Keratinocyte (primary cell): ENCODE measurements around the gene LTBP2. TPM values are rescaled to one million over a fixed set of nuclear protein-coding genes. Genes with fewer than 3 reads are reported as not detected.

Experiments
- DNase-seq: peaks from one replicate; pipeline ENCODE4 v3.0.0-alpha.2; 2011; ENCODE audit warnings: low read depth, missing footprints, low spot score
- FAIRE-seq: peaks from 2 replicates; lab custom pipeline; 2011; peaks lifted over from hg19 to GRCh38; lab: Jason Lieb, UNC
- H2AFZ ChIP-seq: 2 replicates; pipeline ENCODE4 v1.6.0; 2012; ENCODE audit warnings: low read length, control low read depth, inconsistent platforms; ENCODE audit not compliant: control insufficient read depth
- H3K27ac ChIP-seq: 2 replicates; pipeline ENCODE4 v1.5.1; 2011; ENCODE audit warnings: low read length; ENCODE audit not compliant: control insufficient read depth, insufficient read depth
- H3K27me3 ChIP-seq: 3 replicates; pipeline ENCODE4 v1.6.0; 2011; ENCODE audit warnings: low read length; ENCODE audit not compliant: control insufficient read depth, insufficient read depth; ENCODE audit errors: extremely low read depth
- H3K36me3 ChIP-seq, 2 experiments: 2 replicates in 1 of 2; 3 replicates in 1 of 2; pipeline ENCODE4 v1.5.1; 2011; ENCODE audit warnings: low read length in 2 of 2, mild to moderate bottlenecking in 1 of 2; ENCODE audit not compliant: control insufficient read depth in 2 of 2, insufficient read depth in 2 of 2; ENCODE audit errors: extremely low read depth in 1 of 2
- H3K4me1 ChIP-seq: 3 replicates; pipeline ENCODE4 v1.5.1; 2011; ENCODE audit warnings: low read length; ENCODE audit not compliant: control insufficient read depth, insufficient read depth; ENCODE audit errors: extremely low read depth
- H3K4me2 ChIP-seq: 3 replicates; pipeline ENCODE4 v1.6.0; 2011; ENCODE audit warnings: low read depth, low read length; ENCODE audit not compliant: control insufficient read depth, insufficient read depth; ENCODE audit errors: extremely low read depth
- H3K4me3 ChIP-seq, 3 experiments: fragments of 200-600 bp in 1 of 3; sonication (generic) in 1 of 3; 2 replicates in 2 of 3; 3 replicates in 1 of 3; pipeline ENCODE4 v1.5.1; 2011 to 2016; ENCODE audit warnings: low read length in 3 of 3, mild to moderate bottlenecking in 3 of 3, control low read depth in 2 of 3, inconsistent platforms in 1 of 3, low read depth in 1 of 3, mixed read lengths in 1 of 3, mixed run types in 1 of 3, moderate library complexity in 1 of 3; ENCODE audit not compliant: control insufficient read depth in 2 of 3, insufficient read depth in 2 of 3; ENCODE audit errors: extremely low read depth in 1 of 3
- H3K79me2 ChIP-seq: 2 replicates; pipeline ENCODE4 v1.6.0; 2012; ENCODE audit warnings: low read length; ENCODE audit not compliant: control insufficient read depth, insufficient read depth
- H3K9ac ChIP-seq: 3 replicates; pipeline ENCODE4 v1.6.0; 2011; ENCODE audit warnings: low read length; ENCODE audit not compliant: control insufficient read depth, insufficient read depth; ENCODE audit errors: extremely low read depth
- H3K9me1 ChIP-seq: 3 replicates; pipeline ENCODE4 v1.6.0; 2011; ENCODE audit warnings: low read length; ENCODE audit not compliant: control insufficient read depth, insufficient read depth; ENCODE audit errors: extremely low read depth
- H3K9me3 ChIP-seq: 2 replicates; pipeline ENCODE4 v1.5.1; 2012; ENCODE audit warnings: low read depth, low read length; ENCODE audit not compliant: control insufficient read depth
- H4K20me1 ChIP-seq: 3 replicates; pipeline ENCODE4 v1.6.0; 2011; ENCODE audit warnings: low read length; ENCODE audit not compliant: control insufficient read depth, insufficient read depth; ENCODE audit errors: extremely low read depth
- EZH2 ChIP-seq: IDR thresholded peaks from one replicate; pipeline ENCODE4 v1.6.1; 2012; ENCODE audit warnings: inconsistent platforms, mild to moderate bottlenecking, low read length, moderate library complexity
- dilution Hi-C: fragments of 300-500 bp; cut with MboI; formaldehyde crosslinking; loops from one replicate; pipeline ENCODE4 v1.7.0; 2020; ENCODE audit warnings: low sequenced_read_pairs; ENCODE audit not compliant: extremely low pct_ligation_motif_present
- polyA plus RNA-seq, 5 experiments: library from polyadenylated mRNA; depleted of rRNA in 3 of 5; stranded (reverse) in 3 of 5; stranded (forward) in 1 of 5; unstranded in 1 of 5; fragments of >200 nt; gene quantifications; 1 replicate in 1 of 5; 2 replicates in 3 of 5; 3 replicates in 1 of 5; pipeline versions ENCODE4 v1.2.1 to v1.2.3, GENCODE V29; 2011 to 2012; ENCODE audit warnings: missing spikeins in 2 of 5, low read depth in 1 of 5, low replicate concordance in 1 of 5
- TF ChIP-seq, protein P1 (sequence below), 3 experiments: IDR thresholded peaks in 1 of 3; conservative IDR thresholded peaks in 1 of 3; optimal IDR thresholded peaks in 1 of 3; 2 replicates in 2 of 3; 3 replicates in 1 of 3; pipeline versions ENCODE3 to v1.5.1; 2011; ENCODE audit warnings: low read length in 3 of 3, mild to moderate bottlenecking in 3 of 3, moderate library complexity in 2 of 3, control low read depth in 1 of 3, inconsistent platforms in 1 of 3; ENCODE audit not compliant: insufficient read depth in 2 of 3; ENCODE audit errors: extremely low read depth in 1 of 3

Gene LTBP2
- polyA plus RNA-seq, 1 donor (not counting 4 experiments of a cell fraction or from before 2014, with no cell fraction given) = 23.9 TPM

GRCh38 chr14:74638966-74639365, 26.9 kb upstream of the LTBP2 start:
- Histone ChIP-seq H3K4me1 (peaks cover 15% of the 10 kb centered on the region), H3K4me3 (no peak overlapping the region), H3K79me2 (no peaks in the 10 kb centered on the region), H2AFZ (no peak overlapping the region), H3K36me3 (no peaks in the 10 kb centered on the region), H3K9me3 (no peaks in the 10 kb centered on the region), H3K4me2 (no peak overlapping the region), H3K27ac (no peak overlapping the region), H4K20me1 (no peaks in the 10 kb centered on the region), H3K9ac (no peak overlapping the region), H3K27me3 (no peaks in the 10 kb centered on the region), H3K9me1 (no peaks in the 10 kb centered on the region)
- DNase-seq = no peak
- dilution Hi-C loops = no loop called here
- TF ChIP-seq, protein P1, sequence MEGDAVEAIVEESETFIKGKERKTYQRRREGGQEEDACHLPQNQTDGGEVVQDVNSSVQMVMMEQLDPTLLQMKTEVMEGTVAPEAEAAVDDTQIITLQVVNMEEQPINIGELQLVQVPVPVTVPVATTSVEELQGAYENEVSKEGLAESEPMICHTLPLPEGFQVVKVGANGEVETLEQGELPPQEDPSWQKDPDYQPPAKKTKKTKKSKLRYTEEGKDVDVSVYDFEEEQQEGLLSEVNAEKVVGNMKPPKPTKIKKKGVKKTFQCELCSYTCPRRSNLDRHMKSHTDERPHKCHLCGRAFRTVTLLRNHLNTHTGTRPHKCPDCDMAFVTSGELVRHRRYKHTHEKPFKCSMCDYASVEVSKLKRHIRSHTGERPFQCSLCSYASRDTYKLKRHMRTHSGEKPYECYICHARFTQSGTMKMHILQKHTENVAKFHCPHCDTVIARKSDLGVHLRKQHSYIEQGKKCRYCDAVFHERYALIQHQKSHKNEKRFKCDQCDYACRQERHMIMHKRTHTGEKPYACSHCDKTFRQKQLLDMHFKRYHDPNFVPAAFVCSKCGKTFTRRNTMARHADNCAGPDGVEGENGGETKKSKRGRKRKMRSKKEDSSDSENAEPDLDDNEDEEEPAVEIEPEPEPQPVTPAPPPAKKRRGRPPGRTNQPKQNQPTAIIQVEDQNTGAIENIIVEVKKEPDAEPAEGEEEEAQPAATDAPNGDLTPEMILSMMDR (optimal IDR thresholded peaks at IDR 0.05 in 1 of 3, IDR thresholded peaks at IDR 0.05 in 1 of 3, conservative IDR thresholded peaks at IDR 0.05 in 1 of 3; ENCODE audit: extremely low read depth in 1 of 3, insufficient read depth in 2 of 3, low read length in 3 of 3) = no peak
- no peak for TF ChIP-seq EZH2
- peak; percentile 29 for FAIRE-seq

GRCh38 chr14:74638066-74638465, 26.0 kb upstream of the LTBP2 start:
- Histone ChIP-seq H3K27me3 (no peaks in the 10 kb centered on the region), H3K9ac (no peak overlapping the region), H3K9me1 (no peaks in the 10 kb centered on the region), H4K20me1 (no peaks in the 10 kb centered on the region), H3K27ac (no peak overlapping the region), H3K9me3 (no peaks in the 10 kb centered on the region), H3K4me1 (peaks cover 15% of the 10 kb centered on the region), H3K79me2 (no peaks in the 10 kb centered on the region), H3K36me3 (no peaks in the 10 kb centered on the region), H3K4me3 (no peak overlapping the region), H2AFZ (no peak overlapping the region), H3K4me2 (no peak overlapping the region)
- TF ChIP-seq, protein P1 (optimal IDR thresholded peaks at IDR 0.05 in 1 of 3, IDR thresholded peaks at IDR 0.05 in 1 of 3, conservative IDR thresholded peaks at IDR 0.05 in 1 of 3; ENCODE audit: extremely low read depth in 1 of 3, insufficient read depth in 2 of 3, low read length in 3 of 3) = no peak
- no peak for TF ChIP-seq EZH2
- dilution Hi-C loops = no loop called here
- FAIRE-seq (no peak), DNase-seq (no peak)
